Lung (tissue), 12 donors: ENCODE measurements around the gene ING5. TPM values are rescaled to one million over a fixed set of nuclear protein-coding genes. Genes with fewer than 3 reads are reported as not detected.
"Not testable (repeated sequence)": the region's sequence is repeated elsewhere in the genome, so short reads cannot be mapped to it uniquely, and the experiment has no call there.

Source experiments
- ATAC-seq: fragments of 200-7000 bp; cut with Tn5 transposase; one replicate; pipeline ENCODE4 v1.9.1; 2020; ENCODE audit warnings: moderate number of reproducible peaks; ENCODE audit not compliant: insufficient read depth, low FRiP score
- DNase-seq, 3 donors: peaks; one replicate each; pipeline ENCODE4 v3.0.0-alpha.2; 2013 to 2017
- H3K27ac ChIP-seq, 2 donors: one replicate each; pipeline ENCODE4 v1.5.1; 2013; ENCODE audit warnings: mild to moderate bottlenecking in 2 of 2, moderate library complexity in 2 of 2, control low read depth in 1 of 2, inconsistent platforms in 1 of 2, low read depth in 1 of 2, low read length in 1 of 2
- H3K27me3 ChIP-seq, 3 donors: one replicate each; pipeline ENCODE4 v1.5.1; 2013; ENCODE audit warnings: low read length in 2 of 3; ENCODE audit not compliant: control insufficient read depth in 3 of 3, insufficient read depth in 3 of 3
- H3K36me3 ChIP-seq, 4 donors: one replicate each; pipeline ENCODE4 v1.5.1; 2013; ENCODE audit warnings: low read length in 4 of 4, mild to moderate bottlenecking in 1 of 4, moderate library complexity in 1 of 4; ENCODE audit not compliant: control insufficient read depth in 4 of 4, insufficient read depth in 4 of 4
- H3K4me1 ChIP-seq, 5 donors: one replicate each; pipeline ENCODE4 v1.5.1; 2013; ENCODE audit warnings: low read length in 5 of 5, mild to moderate bottlenecking in 2 of 5, moderate library complexity in 1 of 5; ENCODE audit not compliant: control insufficient read depth in 5 of 5, insufficient read depth in 5 of 5
- H3K4me3 ChIP-seq: one replicate; pipeline ENCODE4 v1.5.1; 2013; ENCODE audit warnings: mild to moderate bottlenecking, control low read depth, moderate library complexity
- H3K9ac ChIP-seq, 2 donors: one replicate each; pipeline ENCODE4 v1.5.1; 2013; ENCODE audit warnings: low read length in 2 of 2, control low read depth in 1 of 2; ENCODE audit not compliant: insufficient read depth in 1 of 2
- H3K9me3 ChIP-seq, 4 donors: one replicate each; pipeline ENCODE4 v1.5.1; 2013; ENCODE audit warnings: low read length in 3 of 4, mild to moderate bottlenecking in 1 of 4, moderate library complexity in 1 of 4; ENCODE audit not compliant: control insufficient read depth in 4 of 4, insufficient read depth in 3 of 4
- WGBS, 2 donors: extraction: QIAGEN DNeasy Blood & Tissue Kit; methylation state at CpG; one replicate each; pipeline ENCODE4 v1.1.7; 2013; 5-methylcytosine and 5-hydroxymethylcytosine counted together
- polyA plus RNA-seq, 2 donors: library from polyadenylated mRNA; stranded (reverse); fragments of 200-250 nt; gene quantifications; one replicate each; pipeline ENCODE4 v1.2.1, GENCODE V29; 2013
- total RNA-seq, 2 donors: library from RNA; depleted of rRNA in 1 of 2; stranded (reverse); fragments of >200 nt in 1 of 2; gene quantifications; one replicate each; pipeline ENCODE4 v1.2.1, GENCODE V29; 2014 to 2021
- TF ChIP-seq, protein P1 (sequence below): IDR thresholded peaks from 2 replicates; pipeline ENCODE4 v1.5.1; 2012; ENCODE audit warnings: mild to moderate bottlenecking; ENCODE audit errors: control extremely low read depth, extremely low read depth
- donor health status: control.
- donor health status: control.
- donor health status: Bipolar disorder and iron deficiency.
- donor health status: healthy.
- donor health status: DM: yes; HTN: yes; CAD: no.

ING5 gene
- total and polyA plus RNA-seq, 4 donors: 19.2 to 46.8 (median 31.1) TPM

DNA sequence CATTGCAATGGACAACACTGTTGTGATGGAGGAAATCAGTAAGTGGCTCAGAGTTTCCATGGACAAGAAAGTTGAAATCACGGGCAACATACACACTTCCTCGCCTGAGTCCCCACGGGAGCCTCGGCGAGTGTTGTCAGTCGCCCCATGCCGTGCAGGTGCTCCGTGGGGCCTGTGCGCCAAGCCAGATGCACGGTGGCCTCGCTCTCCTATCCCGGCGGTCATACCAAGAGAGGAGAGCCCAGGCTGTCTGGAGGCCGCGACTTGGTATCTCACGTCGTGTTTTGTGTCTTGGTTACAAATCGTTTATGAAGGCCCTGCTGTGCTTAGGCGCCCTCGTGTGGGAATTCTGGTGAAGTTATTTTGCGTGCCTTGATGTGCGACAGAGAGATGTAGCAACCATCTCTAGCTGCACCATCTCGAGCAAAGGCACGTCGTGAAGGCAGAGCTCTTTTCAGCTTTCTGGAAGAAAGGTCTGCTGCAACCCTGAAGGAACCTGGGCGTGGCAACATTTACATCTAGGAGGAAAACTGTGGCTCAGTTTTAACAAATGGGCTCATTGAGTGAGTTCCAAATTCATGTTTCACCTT, 42.6 kb upstream of the ING5 start:
- H3K27me3 ChIP-seq: no peaks in the 10 kb centered on the region
- no peak for ATAC-seq
- H3K4me3 ChIP-seq: no peak overlapping the region
- peak; percentile 79 to 86 (median 86) for DNase-seq
- H3K9me3 ChIP-seq: no peaks in the 10 kb centered on the region
- H3K36me3 ChIP-seq: peaks cover 11 to 53% (median 32%) of the 10 kb centered on the region in 4 donors
- H3K4me1 ChIP-seq: no peaks in the 10 kb centered on the region
- TF ChIP-seq, protein P1, sequence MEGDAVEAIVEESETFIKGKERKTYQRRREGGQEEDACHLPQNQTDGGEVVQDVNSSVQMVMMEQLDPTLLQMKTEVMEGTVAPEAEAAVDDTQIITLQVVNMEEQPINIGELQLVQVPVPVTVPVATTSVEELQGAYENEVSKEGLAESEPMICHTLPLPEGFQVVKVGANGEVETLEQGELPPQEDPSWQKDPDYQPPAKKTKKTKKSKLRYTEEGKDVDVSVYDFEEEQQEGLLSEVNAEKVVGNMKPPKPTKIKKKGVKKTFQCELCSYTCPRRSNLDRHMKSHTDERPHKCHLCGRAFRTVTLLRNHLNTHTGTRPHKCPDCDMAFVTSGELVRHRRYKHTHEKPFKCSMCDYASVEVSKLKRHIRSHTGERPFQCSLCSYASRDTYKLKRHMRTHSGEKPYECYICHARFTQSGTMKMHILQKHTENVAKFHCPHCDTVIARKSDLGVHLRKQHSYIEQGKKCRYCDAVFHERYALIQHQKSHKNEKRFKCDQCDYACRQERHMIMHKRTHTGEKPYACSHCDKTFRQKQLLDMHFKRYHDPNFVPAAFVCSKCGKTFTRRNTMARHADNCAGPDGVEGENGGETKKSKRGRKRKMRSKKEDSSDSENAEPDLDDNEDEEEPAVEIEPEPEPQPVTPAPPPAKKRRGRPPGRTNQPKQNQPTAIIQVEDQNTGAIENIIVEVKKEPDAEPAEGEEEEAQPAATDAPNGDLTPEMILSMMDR: no peak
- 67 to 70% methylated on average over 26 of the region's 26 CpGs for WGBS, 2 donors
- H3K27ac ChIP-seq: no peak overlapping the region
- no peak overlapping the region for H3K9ac ChIP-seq

DNA sequence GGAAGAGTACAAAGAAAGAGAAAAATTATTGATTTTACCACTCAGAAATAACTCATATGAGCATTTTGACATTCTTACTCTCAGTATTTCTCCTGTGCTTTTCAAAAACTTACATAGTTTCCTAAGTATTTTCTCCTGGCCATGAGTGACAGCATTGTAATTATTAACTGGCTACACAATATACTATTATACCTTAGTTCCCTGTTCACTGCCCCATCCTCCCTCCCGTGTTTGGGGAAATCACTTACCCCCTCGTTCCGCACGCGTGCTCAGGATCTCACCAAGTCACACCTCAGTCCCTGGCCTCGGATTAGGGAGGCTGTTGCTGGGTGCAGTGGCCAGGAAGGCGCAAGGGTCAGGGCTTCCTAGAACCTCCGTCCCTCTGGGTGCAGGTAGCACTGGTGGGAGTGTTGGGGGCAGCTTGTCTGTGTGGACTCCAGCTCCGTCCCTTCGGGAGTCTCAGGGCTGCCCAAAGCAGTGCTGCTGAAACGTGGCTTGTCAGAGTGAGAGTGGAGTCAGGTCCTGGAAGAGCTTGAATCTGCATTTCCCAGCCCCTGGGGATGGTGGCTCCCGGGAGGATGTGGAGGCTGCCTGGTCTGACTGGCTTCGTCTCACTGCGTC, 41.1 kb upstream of the ING5 start:
- H3K4me3 ChIP-seq: no peak overlapping the region
- 93 to 97% methylated on average over 14 of the region's 14 CpGs for WGBS, 2 donors
- H3K36me3 ChIP-seq: peaks cover 4 to 41% (median 29%) of the 10 kb centered on the region in 4 donors
- H3K4me1 ChIP-seq: no peaks in the 10 kb centered on the region
- TF ChIP-seq, protein P1: no peak
- no peak for ATAC-seq
- H3K9ac ChIP-seq: no peak overlapping the region
- H3K27ac ChIP-seq: no peak overlapping the region
- H3K27me3 ChIP-seq: no peaks in the 10 kb centered on the region
- H3K9me3 ChIP-seq: no peaks in the 10 kb centered on the region
- no peak for DNase-seq

DNA sequence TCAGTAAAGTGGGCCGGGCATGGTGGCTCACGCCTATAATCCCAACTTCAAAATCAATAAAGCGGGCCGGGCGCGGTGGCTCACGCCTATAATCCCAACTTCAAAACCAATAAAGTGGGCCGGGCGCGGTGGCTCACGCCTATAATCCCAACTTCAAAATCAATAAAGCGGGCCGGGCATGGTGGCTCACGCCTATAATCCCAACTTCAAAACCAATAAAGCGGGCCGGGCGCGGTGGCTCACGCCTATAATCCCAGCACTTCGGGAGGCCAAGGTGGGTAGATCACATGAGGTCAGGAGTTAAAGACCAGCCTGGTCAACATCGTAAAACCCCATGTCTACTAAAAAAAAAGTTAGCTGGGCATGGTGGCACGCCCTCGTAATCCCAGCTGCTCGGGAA, 39.1 kb upstream of the ING5 start:
- not testable (repeated sequence) for DNase-seq, H3K4me1 ChIP-seq, ATAC-seq, H3K9me3 ChIP-seq, H3K4me3 ChIP-seq, H3K9ac ChIP-seq, H3K27me3 ChIP-seq, H3K27ac ChIP-seq
- 92 to 96% methylated on average over 24 of the region's 24 CpGs for WGBS, 2 donors
- peaks cover 0 to 42% (median 23%) of the 10 kb centered on the region in 4 donors for H3K36me3 ChIP-seq

DNA sequence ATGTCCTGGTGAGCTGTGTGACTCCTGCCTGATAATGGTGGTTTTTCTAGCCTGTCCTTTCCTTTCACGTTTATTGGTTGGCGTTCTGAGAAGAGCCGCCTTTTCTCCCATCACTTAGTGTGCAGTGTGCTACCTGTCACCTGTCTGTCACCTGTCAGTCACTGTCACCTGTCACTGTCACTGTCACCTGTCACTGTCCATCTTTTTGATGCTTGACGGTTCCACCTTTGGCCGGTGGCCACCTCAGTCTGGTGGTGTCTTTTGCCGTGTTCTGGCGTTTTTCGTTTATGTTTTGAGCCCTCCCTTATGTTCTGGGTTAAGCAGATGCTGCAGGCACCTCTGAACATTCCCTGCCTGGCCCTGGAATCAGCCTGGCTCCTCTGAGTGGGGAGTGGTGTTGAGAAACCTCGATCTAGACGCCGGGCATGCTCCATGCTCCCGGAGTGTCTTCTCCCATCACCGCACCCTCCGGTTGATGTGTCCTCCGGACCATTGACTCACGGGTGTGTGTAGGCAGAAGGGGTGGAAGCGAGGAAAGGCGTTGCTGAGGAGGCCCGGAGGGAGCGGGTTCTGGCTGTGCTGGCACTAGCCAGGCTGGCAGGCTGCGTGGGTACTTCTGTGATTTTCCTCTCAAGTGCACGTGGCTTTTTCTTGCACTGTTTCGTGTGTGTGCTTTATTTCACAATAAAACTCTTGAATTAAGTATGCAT, 36.0 kb upstream of the ING5 start:
- peaks cover 0 to 8% (median 0%) of the 10 kb centered on the region in 5 donors for H3K4me1 ChIP-seq
- peaks cover 4 to 45% (median 22%) of the 10 kb centered on the region in 4 donors for H3K36me3 ChIP-seq
- no peak overlapping the region for H3K9ac ChIP-seq
- DNase-seq (no peak), ATAC-seq (no peak)
- TF ChIP-seq, protein P1: no peak
- H3K4me3 ChIP-seq: no peak overlapping the region
- no peak overlapping the region for H3K27ac ChIP-seq
- 89 to 91% methylated on average over 23 of the region's 23 CpGs for WGBS, 2 donors
- H3K27me3 ChIP-seq: no peaks in the 10 kb centered on the region
- no peaks in the 10 kb centered on the region for H3K9me3 ChIP-seq
